Caco-2 (cell line): ENCODE data around the gene CTDSP2. TPM values are rescaled to one million over a fixed set of nuclear protein-coding genes. Genes with fewer than 3 reads are reported as not detected.

Experiments used
- BruUV-seq: library from RNA; stranded (reverse); fragments of 400-500 nt; replicated peaks from 2 replicates; lab custom pipeline; 2021; lab: Mats Ljungman, UMichigan
- CTCF ChIA-PET: fragments of 300-600 bp; sonication (Branson Sonifier 250); formaldehyde crosslinking; loops from one replicate; lab custom pipeline; 2022; ENCODE audit warnings: antibody characterized with exemption; lab: Charles Lee
- POLR2A ChIA-PET: fragments of 300-600 bp; sonication (Branson Sonifier 250); formaldehyde crosslinking; loops from one replicate; lab custom pipeline; 2022; ENCODE audit warnings: antibody characterized with exemption; lab: Charles Lee
- DNase-seq, 2 experiments: peaks; one replicate each; pipeline versions ENCODE4 v3.0.0 to v3.0.0-alpha.2; 2020 to 2022
- H3K27me3 ChIP-seq: replicated peaks from 2 replicates; pipeline ENCODE4 v1.6.0; 2011; ENCODE audit warnings: low read length; ENCODE audit not compliant: control insufficient read depth, insufficient read depth
- H3K36me3 ChIP-seq: 2 replicates; pipeline ENCODE4 v1.5.1; 2011; ENCODE audit warnings: low read length; ENCODE audit not compliant: control insufficient read depth, insufficient read depth
- H3K4me1 ChIP-seq: fragments of 250-450 bp; sonication (Bioruptor Pico); 2 replicates; pipeline ENCODE4 v1.5.1; 2020; ENCODE audit warnings: mild to moderate bottlenecking
- H3K4me3 ChIP-seq: 2 replicates; pipeline ENCODE4 v1.5.1; 2011; ENCODE audit warnings: low read depth, mild to moderate bottlenecking, control low read depth, low read length
- H3K9me3 ChIP-seq: fragments of 250-450 bp; sonication (Bioruptor Pico); 2 replicates; pipeline ENCODE4 v1.5.1; 2020; ENCODE audit warnings: mild to moderate bottlenecking, moderate library complexity
- H3K27ac Mint-ChIP-seq: one replicate; pipeline ENCODE4 v1.8.0; 2022; ENCODE audit warnings: mixed read lengths; ENCODE audit not compliant: unreplicated experiment
- H3K27me3 Mint-ChIP-seq: one replicate; pipeline ENCODE4 v1.8.0; 2022; ENCODE audit warnings: mixed read lengths; ENCODE audit not compliant: insufficient read depth, unreplicated experiment
- H3K36me3 Mint-ChIP-seq: one replicate; pipeline ENCODE4 v1.8.0; 2022; ENCODE audit warnings: mild to moderate bottlenecking, mixed read lengths; ENCODE audit not compliant: insufficient read depth, unreplicated experiment
- H3K4me1 Mint-ChIP-seq: one replicate; pipeline ENCODE4 v1.8.0; 2022; ENCODE audit warnings: low read depth, mixed read lengths; ENCODE audit not compliant: unreplicated experiment
- H3K4me3 Mint-ChIP-seq: one replicate; pipeline ENCODE4 v1.8.0; 2022; ENCODE audit warnings: mild to moderate bottlenecking, moderate library complexity, mixed read lengths; ENCODE audit not compliant: unreplicated experiment
- H3K9me3 Mint-ChIP-seq: one replicate; pipeline ENCODE4 v1.8.0; 2022; ENCODE audit warnings: mixed read lengths; ENCODE audit not compliant: unreplicated experiment
- CTCF ChIP-seq, 2 experiments: fragments of 200-600 bp in 1 of 2; IDR thresholded peaks; 1 replicate in 1 of 2; 2 replicates in 1 of 2; pipeline versions ENCODE4 v1.5.1 to v1.8.0; 2011 to 2022; ENCODE audit warnings: antibody characterized with exemption in 1 of 2, control low read depth in 1 of 2, inconsistent platforms in 1 of 2, low read depth in 1 of 2, low read length in 1 of 2, mild to moderate bottlenecking in 1 of 2, moderate library complexity in 1 of 2; ENCODE audit not compliant: insufficient read depth in 1 of 2, severe bottlenecking in 1 of 2, unreplicated experiment in 1 of 2
- intact Hi-C: fragments of 100-400 bp; cut with micrococcal nuclease; formaldehyde crosslinking; loops from one replicate; pipeline ENCODE4 v1.10.0; 2022; ENCODE audit not compliant: unreplicated experiment
- total RNA-seq: library from RNA; stranded (reverse); gene quantifications from 2 replicates; pipeline ENCODE4 v1.2.3, GENCODE V29; 2022

The CTDSP2 gene
- total RNA-seq, 1 experiment from 2014 or later: 117 TPM

- TF ChIP-seq CTCF (IDR thresholded peaks at IDR 0.05; ENCODE audit: insufficient read depth in 1 of 2, low read depth in 1 of 2, low read length in 1 of 2, severe bottlenecking in 1 of 2, unreplicated experiment in 1 of 2): no peak
- H3K4me3 Mint-ChIP-seq: no peak overlapping the region
- no peak for DNase-seq
- POLR2A ChIA-PET: no interaction called here
- H3K36me3 ChIP-seq: no peaks in the 10 kb centered on the region
- peaks cover 4% of the 10 kb centered on the region for H3K4me1 ChIP-seq
- no peak overlapping the region for H3K4me3 ChIP-seq
- no peaks in the 10 kb centered on the region for H3K27me3 ChIP-seq
- no peaks in the 10 kb centered on the region for H3K9me3 ChIP-seq
- H3K36me3 Mint-ChIP-seq: no peaks in the 10 kb centered on the region
- CTCF ChIA-PET: no interaction called here
- no peaks in the 10 kb centered on the region for H3K4me1 Mint-ChIP-seq
- H3K27ac Mint-ChIP-seq: peak overlapping the region; percentile 6
- BruUV-seq: no TSS peak
- no peaks in the 10 kb centered on the region for H3K9me3 Mint-ChIP-seq
- H3K27me3 Mint-ChIP-seq: no peaks in the 10 kb centered on the region
- intact Hi-C loops: no loop called here
Measured at GRCh38 chr12:57868851-57869268, 22.3 kb upstream of the CTDSP2 start.

- no TSS peak for BruUV-seq
- TF ChIP-seq CTCF (IDR thresholded peaks at IDR 0.05; ENCODE audit: insufficient read depth in 1 of 2, low read depth in 1 of 2, low read length in 1 of 2, severe bottlenecking in 1 of 2, unreplicated experiment in 1 of 2): no peak
- Mint-ChIP-seq H3K27me3 (no peaks in the 10 kb centered on the region), H3K9me3 (no peaks in the 10 kb centered on the region), H3K4me3 (no peak overlapping the region), H3K36me3 (no peaks in the 10 kb centered on the region), H3K4me1 (no peaks in the 10 kb centered on the region), H3K27ac (no peak overlapping the region)
- intact Hi-C loops: no loop called here
- DNase-seq: no peak
- no peaks in the 10 kb centered on the region for H3K27me3 ChIP-seq
- no peaks in the 10 kb centered on the region for H3K9me3 ChIP-seq
- ChIA-PET POLR2A (no interaction called here), CTCF (no interaction called here)
- no peak overlapping the region for H3K4me3 ChIP-seq
- H3K36me3 ChIP-seq: no peaks in the 10 kb centered on the region
- peaks cover 4% of the 10 kb centered on the region for H3K4me1 ChIP-seq
Measured at GRCh38 chr12:57868221-57868620, 21.7 kb upstream of the CTDSP2 start.

GRCh38 chr12:57866308-57867019 lies 19.9 kb upstream of the CTDSP2 start:
- H3K4me3 ChIP-seq: no peak overlapping the region
- H3K27me3 ChIP-seq: no peaks in the 10 kb centered on the region
- H3K4me1 ChIP-seq: peaks cover 4% of the 10 kb centered on the region
- no peaks in the 10 kb centered on the region for H3K36me3 Mint-ChIP-seq
- H3K27me3 Mint-ChIP-seq: no peaks in the 10 kb centered on the region
- CTCF ChIA-PET: interaction anchor here (1.6 kb wide), 1 partner anchor 16 kb away, joined by 3 read pairs; no protein-coding TSS in a partner anchor
- no peak for DNase-seq
- H3K9me3 Mint-ChIP-seq: no peaks in the 10 kb centered on the region
- no peaks in the 10 kb centered on the region for H3K36me3 ChIP-seq
- no peaks in the 10 kb centered on the region for H3K4me1 Mint-ChIP-seq
- no TSS peak for BruUV-seq
- TF ChIP-seq CTCF (IDR thresholded peaks at IDR 0.05; ENCODE audit: insufficient read depth in 1 of 2, low read depth in 1 of 2, low read length in 1 of 2, severe bottlenecking in 1 of 2, unreplicated experiment in 1 of 2): no peak
- POLR2A ChIA-PET: interaction anchor here (0.6 to 1.6 kb wide), 2 partner anchors 20 to 30 kb away, joined by 5 to 7 read pairs; partner anchors contain the start of gene CTDSP2
- H3K27ac Mint-ChIP-seq: no peak overlapping the region
- intact Hi-C loops: no loop called here
- no peaks in the 10 kb centered on the region for H3K9me3 ChIP-seq
- H3K4me3 Mint-ChIP-seq: no peak overlapping the region
